H9 (cell line): ENCODE results near the gene SLC12A6. TPM values are rescaled to one million over a fixed set of nuclear protein-coding genes. Genes with fewer than 3 reads are reported as not detected.

Experiments used
- DNase-seq: peaks from one replicate; pipeline ENCODE4 v3.0.0-alpha.2; 2017
- H2AFZ ChIP-seq: one replicate; pipeline ENCODE4 v1.6.1; 2013; ENCODE audit warnings: mild to moderate bottlenecking, low read length, control low read depth, moderate library complexity
- H2AK5ac ChIP-seq: 2 replicates; pipeline ENCODE4 v1.6.1; 2013; ENCODE audit warnings: low read length, control low read depth, mixed read lengths; ENCODE audit not compliant: insufficient read length
- H2BK120ac ChIP-seq: one replicate; pipeline ENCODE4 v1.6.1; 2013; ENCODE audit warnings: low read depth, mild to moderate bottlenecking, low read length, control low read depth, inconsistent platforms; ENCODE audit not compliant: poor library complexity, severe bottlenecking
- H2BK12ac ChIP-seq: 2 replicates; pipeline ENCODE4 v1.6.1; 2013; ENCODE audit warnings: low read length, control low read depth, mixed read lengths, low read depth; ENCODE audit not compliant: insufficient read length
- H2BK15ac ChIP-seq: 2 replicates; pipeline ENCODE4 v1.6.1; 2013; ENCODE audit warnings: low read depth, low read length, control low read depth
- H2BK20ac ChIP-seq: one replicate; pipeline ENCODE4 v1.6.1; 2013; ENCODE audit warnings: low read depth, mild to moderate bottlenecking, low read length, control low read depth, inconsistent platforms; ENCODE audit not compliant: poor library complexity, severe bottlenecking
- H2BK5ac ChIP-seq: 2 replicates; pipeline ENCODE4 v1.6.1; 2013; ENCODE audit warnings: low read length, control low read depth, mixed read lengths; ENCODE audit not compliant: insufficient read length
- H3K14ac ChIP-seq: 2 replicates; pipeline ENCODE4 v1.6.1; 2013; ENCODE audit warnings: low read length, control low read depth; ENCODE audit not compliant: insufficient read depth
- H3K18ac ChIP-seq: 2 replicates; pipeline ENCODE4 v1.6.1; 2013; ENCODE audit warnings: low read depth, mild to moderate bottlenecking, mixed read lengths, low read length, control low read depth; ENCODE audit not compliant: insufficient read length
- H3K23ac ChIP-seq: 2 replicates; pipeline ENCODE4 v1.6.1; 2013; ENCODE audit warnings: low read length, control low read depth, mixed read lengths, low read depth; ENCODE audit not compliant: insufficient read length
- H3K23me2 ChIP-seq: 2 replicates; pipeline ENCODE4 v1.6.1; 2013; ENCODE audit warnings: low read depth, mild to moderate bottlenecking, mixed read lengths, low read length, control low read depth; ENCODE audit not compliant: insufficient read length, poor library complexity, severe bottlenecking
- H3K27ac ChIP-seq: 2 replicates; pipeline ENCODE4 v1.5.1; 2013; ENCODE audit warnings: low read length, control low read depth, mixed read lengths, low read depth; ENCODE audit not compliant: insufficient read length
- H3K27me3 ChIP-seq: 2 replicates; pipeline ENCODE4 v1.6.1; 2013; ENCODE audit warnings: low read length, control low read depth, inconsistent platforms; ENCODE audit not compliant: insufficient read depth
- H3K4ac ChIP-seq: 2 replicates; pipeline ENCODE4 v1.6.1; 2013; ENCODE audit warnings: low read depth, mild to moderate bottlenecking, control low read depth, inconsistent platforms, low read length, moderate library complexity
- H3K4me1 ChIP-seq: 2 replicates; pipeline ENCODE4 v1.6.1; 2013; ENCODE audit warnings: low read length, control low read depth, inconsistent platforms; ENCODE audit not compliant: insufficient read depth
- H3K4me2 ChIP-seq: 2 replicates; pipeline ENCODE4 v1.6.1; 2013; ENCODE audit warnings: low read length, control low read depth, mixed read lengths; ENCODE audit not compliant: insufficient read length, insufficient read depth
- H3K56ac ChIP-seq: 2 replicates; pipeline ENCODE4 v1.6.1; 2013; ENCODE audit warnings: low read depth, mild to moderate bottlenecking, mixed read lengths, low read length, control low read depth; ENCODE audit not compliant: insufficient read length
- H3K79me1 ChIP-seq: 2 replicates; pipeline ENCODE4 v1.6.1; 2013; ENCODE audit warnings: low read depth, mild to moderate bottlenecking, moderate library complexity, low read length, control low read depth, inconsistent platforms; ENCODE audit not compliant: insufficient read depth, poor library complexity, severe bottlenecking
- H3K79me2 ChIP-seq: 2 replicates; pipeline ENCODE4 v1.6.1; 2013; ENCODE audit warnings: low read length, control low read depth, inconsistent platforms; ENCODE audit not compliant: insufficient read depth
- H3K9ac ChIP-seq: 2 replicates; pipeline ENCODE4 v1.6.1; 2013; ENCODE audit warnings: low read length, control low read depth, mixed read lengths; ENCODE audit not compliant: insufficient read length; ENCODE audit errors: extremely low read depth
- H3K9me3 ChIP-seq: one replicate; pipeline ENCODE4 v1.6.1; 2013; ENCODE audit warnings: low read depth, low read length, inconsistent platforms; ENCODE audit not compliant: control insufficient read depth
- H3T11ph ChIP-seq: one replicate; pipeline ENCODE4 v1.6.1; 2013; ENCODE audit warnings: mild to moderate bottlenecking, low read length, control low read depth, inconsistent platforms
- H4K20me1 ChIP-seq: one replicate; pipeline ENCODE4 v1.6.1; 2013; ENCODE audit not compliant: control insufficient read depth, insufficient read length, insufficient read depth
- H4K5ac ChIP-seq: 2 replicates; pipeline ENCODE4 v1.6.1; 2013; ENCODE audit warnings: low read depth, mild to moderate bottlenecking, mixed read lengths, low read length, control low read depth; ENCODE audit not compliant: insufficient read length
- H4K8ac ChIP-seq: replicated peaks from 2 replicates; pipeline ENCODE4 v1.6.1; 2013; ENCODE audit warnings: low read length, control low read depth, mixed read lengths, low read depth; ENCODE audit not compliant: insufficient read length
- H4K91ac ChIP-seq: 2 replicates; pipeline ENCODE4 v1.6.1; 2013; ENCODE audit warnings: low read depth, mild to moderate bottlenecking, moderate library complexity, mixed read lengths, low read length, control low read depth; ENCODE audit not compliant: insufficient read length
- H3K27ac Mint-ChIP-seq, 3 experiments: 2 replicates in 2 of 3; 3 replicates in 1 of 3; pipeline ENCODE4 v1.8.0; 2020 to 2021; ENCODE audit warnings: mixed read lengths in 3 of 3, mild to moderate bottlenecking in 1 of 3, moderate library complexity in 1 of 3
- H3K27me3 Mint-ChIP-seq: 2 replicates; pipeline ENCODE4 v1.8.0; 2021; ENCODE audit warnings: low read depth, mild to moderate bottlenecking, moderate library complexity, mixed read lengths
- H3K36me3 Mint-ChIP-seq, 3 experiments: 2 replicates in 2 of 3; 3 replicates in 1 of 3; pipeline ENCODE4 v1.8.0; 2020 to 2021; ENCODE audit warnings: low read depth in 3 of 3, mixed read lengths in 3 of 3; ENCODE audit not compliant: insufficient read depth in 1 of 3
- H3K4me1 Mint-ChIP-seq, 2 experiments: 2 replicates each; pipeline ENCODE4 v1.8.0; 2020; ENCODE audit warnings: mixed read lengths in 2 of 2
- H3K4me3 Mint-ChIP-seq, 2 experiments: 2 replicates in 1 of 2; 3 replicates in 1 of 2; pipeline ENCODE4 v1.8.0; 2020 to 2021; ENCODE audit warnings: mild to moderate bottlenecking in 2 of 2, mixed read lengths in 2 of 2, moderate library complexity in 1 of 2
- H3K9me3 Mint-ChIP-seq, 2 experiments: 2 replicates in 1 of 2; 3 replicates in 1 of 2; pipeline ENCODE4 v1.8.0; 2020; ENCODE audit warnings: mild to moderate bottlenecking in 2 of 2, mixed read lengths in 2 of 2, moderate library complexity in 1 of 2
- CTCF ChIP-seq: fragments of 200-600 bp; sonication (generic); conservative IDR thresholded peaks from 3 replicates; pipeline ENCODE4 v1.8.0; 2021; ENCODE audit warnings: antibody characterized with exemption, mild to moderate bottlenecking
- WGBS: extraction: QIAGEN DNeasy Blood & Tissue Kit; methylation state at CpG from one replicate; pipeline ENCODE4 v1.1.7; 2013; ENCODE audit warnings: missing lambda C conversion rate, low lambda C conversion rate, mixed read lengths; ENCODE audit not compliant: insufficient read length; ENCODE audit errors: extremely low coverage; 5-methylcytosine and 5-hydroxymethylcytosine counted together
- total RNA-seq: library from RNA; stranded (reverse); gene quantifications from 2 replicates; pipeline ENCODE4 v1.2.1, GENCODE V29; 2021

The SLC12A6 gene
- total RNA-seq, 1 experiment from 2014 or later = 11.1 TPM

GRCh38 chr15:34279368-34279767 lies 58.2 kb downstream of the SLC12A6 start:
- no peaks in the 10 kb centered on the region for H3K27me3 ChIP-seq
- no peaks in the 10 kb centered on the region for H4K20me1 ChIP-seq
- H3K56ac ChIP-seq = no peak overlapping the region
- no peak overlapping the region for H2BK120ac ChIP-seq
- H3K36me3 Mint-ChIP-seq = peaks cover 0 to under 1% (median 0%) of the 10 kb centered on the region in 3 experiments; a peak in 1 of 7 replicates
- H4K91ac ChIP-seq = no peak overlapping the region
- no peaks in the 10 kb centered on the region; a peak in 1 of 5 replicates for H3K9me3 Mint-ChIP-seq
- no peaks in the 10 kb centered on the region for H3K9me3 ChIP-seq
- no peak overlapping the region for H2BK5ac ChIP-seq
- H2BK12ac ChIP-seq = no peak overlapping the region
- no peak overlapping the region for H4K8ac ChIP-seq
- H2AK5ac ChIP-seq = no peak overlapping the region
- no peak overlapping the region for H3K23ac ChIP-seq
- H3K14ac ChIP-seq = no peak overlapping the region
- no peak overlapping the region for H3K27ac Mint-ChIP-seq
- no peak overlapping the region for H3K4me3 Mint-ChIP-seq
- no peak overlapping the region for H2AFZ ChIP-seq
- no peak overlapping the region for H3K4me2 ChIP-seq
- H3K27ac ChIP-seq = no peak overlapping the region
- no peak overlapping the region for H3K9ac ChIP-seq
- no peak overlapping the region for H3T11ph ChIP-seq
- TF ChIP-seq CTCF = no peak
- H2BK20ac ChIP-seq = no peak overlapping the region
- H4K5ac ChIP-seq = no peak overlapping the region
- no peak overlapping the region for H2BK15ac ChIP-seq
- H3K23me2 ChIP-seq = no peaks in the 10 kb centered on the region
- no peaks in the 10 kb centered on the region for H3K4me1 Mint-ChIP-seq
- H3K27me3 Mint-ChIP-seq = no peaks in the 10 kb centered on the region
- no peak overlapping the region for H3K4ac ChIP-seq
- H3K79me2 ChIP-seq = no peaks in the 10 kb centered on the region
- H3K18ac ChIP-seq = no peak overlapping the region
- no CpG with 5 or more reads among the region's 2 CpGs for WGBS
- DNase-seq = no peak
- no peaks in the 10 kb centered on the region for H3K79me1 ChIP-seq
- H3K4me1 ChIP-seq = no peaks in the 10 kb centered on the region
